ENCODE measurements around the gene TRPV6. TPM values are rescaled to one million over a fixed set of nuclear protein-coding genes. Genes with fewer than 3 reads are reported as not detected.
A peak's percentile ranks its signal among the peaks of the same experiment; 100 is the strongest.

Gene TRPV6
- total RNA-seq, 1 experiment from 2014 or later = 4.0 TPM

- POLR2A ChIA-PET = no interaction called here
- BruUV-seq (replicated peaks) = no TSS peak
Observed at GRCh38 chr7:142896741-142897379, 11.3 kb upstream of the TRPV6 start.

GRCh38 chr7:142896151-142896550, 10.6 kb upstream of the TRPV6 start:
- Mint-ChIP-seq H3K27me3 (ENCODE audit: insufficient read depth, unreplicated experiment) (no peaks in the 10 kb centered on the region), H3K4me1 (ENCODE audit: low read depth, unreplicated experiment) (peaks cover 41% of the 10 kb centered on the region), H3K9me3 (ENCODE audit: unreplicated experiment) (peaks cover 2% of the 10 kb centered on the region), H3K36me3 (ENCODE audit: insufficient read depth, unreplicated experiment) (no peaks in the 10 kb centered on the region), H3K27ac (ENCODE audit: unreplicated experiment) (peak overlapping the region; percentile 9), H3K4me3 (ENCODE audit: unreplicated experiment) (no peak overlapping the region)
- ChIA-PET POLR2A (no interaction called here), CTCF (no interaction called here)
- no peaks in the 10 kb centered on the region for H3K27me3 ChIP-seq (replicated peaks; ENCODE audit: control insufficient read depth, insufficient read depth, low read length)
- no peaks in the 10 kb centered on the region for H3K9me3 ChIP-seq
- intact Hi-C loops (cut with micrococcal nuclease; ENCODE audit: unreplicated experiment) = no loop called here
- BruUV-seq (replicated peaks) = no TSS peak
- peaks cover 47% of the 10 kb centered on the region for H3K4me1 ChIP-seq
- no peak for TF ChIP-seq CTCF (IDR thresholded peaks at IDR 0.05; ENCODE audit: insufficient read depth in 1 of 2, low read depth in 1 of 2, low read length in 1 of 2, severe bottlenecking in 1 of 2, unreplicated experiment in 1 of 2)
- H3K36me3 ChIP-seq (ENCODE audit: control insufficient read depth, insufficient read depth, low read length) = no peaks in the 10 kb centered on the region
- H3K4me3 ChIP-seq (ENCODE audit: low read depth, low read length) = no peak overlapping the region
- no peak for DNase-seq

More at GRCh38 chr7:142896741-142897379, 11.3 kb upstream of the TRPV6 start:
- H3K4me1 Mint-ChIP-seq (ENCODE audit: low read depth, unreplicated experiment) = peaks cover 46% of the 10 kb centered on the region
- intact Hi-C loops (cut with micrococcal nuclease; ENCODE audit: unreplicated experiment) = no loop called here
- CTCF ChIA-PET = no interaction called here
- H3K36me3 Mint-ChIP-seq (ENCODE audit: insufficient read depth, unreplicated experiment) = no peaks in the 10 kb centered on the region
- no peak for DNase-seq
- TF ChIP-seq CTCF (IDR thresholded peaks at IDR 0.05; ENCODE audit: insufficient read depth in 1 of 2, low read depth in 1 of 2, low read length in 1 of 2, severe bottlenecking in 1 of 2, unreplicated experiment in 1 of 2) = no peak
- Histone ChIP-seq H3K4me1 (peaks cover 54% of the 10 kb centered on the region), H3K4me3 (ENCODE audit: low read depth, low read length) (no peak overlapping the region), H3K36me3 (ENCODE audit: control insufficient read depth, insufficient read depth, low read length) (no peaks in the 10 kb centered on the region), H3K9me3 (no peaks in the 10 kb centered on the region), H3K27me3 (replicated peaks; ENCODE audit: control insufficient read depth, insufficient read depth, low read length) (no peaks in the 10 kb centered on the region)
- H3K4me3 Mint-ChIP-seq (ENCODE audit: unreplicated experiment) = no peak overlapping the region
- no peaks in the 10 kb centered on the region for H3K9me3 Mint-ChIP-seq (ENCODE audit: unreplicated experiment)
- H3K27ac Mint-ChIP-seq (ENCODE audit: unreplicated experiment) = peak overlapping the region; percentile 16
- no peaks in the 10 kb centered on the region for H3K27me3 Mint-ChIP-seq (ENCODE audit: insufficient read depth, unreplicated experiment)

- Histone ChIP-seq H3K9me3 (no peaks in the 10 kb centered on the region), H3K4me3 (ENCODE audit: low read depth, low read length) (no peak overlapping the region), H3K27me3 (replicated peaks; ENCODE audit: control insufficient read depth, insufficient read depth, low read length) (no peaks in the 10 kb centered on the region), H3K36me3 (ENCODE audit: control insufficient read depth, insufficient read depth, low read length) (no peaks in the 10 kb centered on the region), H3K4me1 (peaks cover 42% of the 10 kb centered on the region)
- intact Hi-C loops (cut with micrococcal nuclease; ENCODE audit: unreplicated experiment) = no loop called here
- Mint-ChIP-seq H3K36me3 (ENCODE audit: insufficient read depth, unreplicated experiment) (no peaks in the 10 kb centered on the region), H3K4me3 (ENCODE audit: unreplicated experiment) (no peak overlapping the region), H3K27me3 (ENCODE audit: insufficient read depth, unreplicated experiment) (no peaks in the 10 kb centered on the region), H3K27ac (ENCODE audit: unreplicated experiment) (no peak overlapping the region), H3K9me3 (ENCODE audit: unreplicated experiment) (peaks cover 10% of the 10 kb centered on the region), H3K4me1 (ENCODE audit: low read depth, unreplicated experiment) (peaks cover 44% of the 10 kb centered on the region)
- TF ChIP-seq CTCF (IDR thresholded peaks at IDR 0.05; ENCODE audit: insufficient read depth in 1 of 2, low read depth in 1 of 2, low read length in 1 of 2, severe bottlenecking in 1 of 2, unreplicated experiment in 1 of 2) = no peak
- ChIA-PET CTCF (interaction anchor here (0.7 to 1.4 kb wide), 3 partner anchors 14 to 55 kb away, joined by 3 to 4 read pairs (median 3); no protein-coding TSS in a partner anchor), POLR2A (interaction anchor here (0.5 kb wide), 1 partner anchor 475 kb away, joined by 3 read pairs; no protein-coding TSS in a partner anchor)
- DNase-seq = no peak
- no TSS peak for BruUV-seq (replicated peaks)
Observed at GRCh38 chr7:142894985-142895593, 9.5 kb upstream of the TRPV6 start.

Data from Caco-2 (cell line).